Measurements from ENCODE around the gene MARCHF3. TPM values are rescaled to one million over a fixed set of nuclear protein-coding genes. Genes with fewer than 3 reads are reported as not detected.
"Not testable (repeated sequence)": the region's sequence is repeated elsewhere in the genome, so short reads cannot be mapped to it uniquely, and the experiment has no call there.

The MARCHF3 gene
- total RNA-seq, 4 donors from 2014 or later: 1.5 to 12.8 (median 6.0) TPM

DNA sequence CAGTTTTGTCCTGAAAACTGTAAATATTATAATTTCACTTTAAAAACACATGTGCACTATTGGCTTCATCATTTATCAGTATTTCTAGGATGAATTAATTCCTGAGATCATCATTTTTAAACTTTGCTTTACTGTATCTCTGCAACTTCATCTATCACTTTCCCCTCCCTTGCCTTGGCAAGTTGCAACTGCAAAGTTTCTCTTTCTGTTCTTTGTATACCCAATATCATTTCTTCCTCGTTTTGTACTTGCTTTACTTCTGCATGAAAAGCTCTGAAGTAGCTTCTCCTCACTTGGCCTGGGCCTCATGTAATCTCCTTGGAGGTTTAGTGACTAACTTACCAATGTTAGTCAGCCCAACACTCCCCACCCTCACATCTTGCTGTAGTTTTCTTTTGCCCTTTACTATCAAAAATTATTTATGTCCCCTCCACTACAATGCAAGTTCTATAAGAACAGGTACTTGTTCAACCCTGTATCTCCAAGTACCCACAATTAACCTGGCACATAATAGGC is 30.2 kb upstream of the MARCHF3 start:
- no peak for ATAC-seq
- Histone ChIP-seq H3K9me3 (no peaks in the 10 kb centered on the region), H3K4me1 (no peaks in the 10 kb centered on the region), H3K27ac (no peak overlapping the region), H3K4me3 (no peak overlapping the region), H3K27me3 (no peaks in the 10 kb centered on the region), H3K36me3 (peaks cover 0 to 12% of the 10 kb centered on the region in 2 donors)
- WGBS, 2 donors (ENCODE audit: low coverage in 1 of 2): 60 to 63% methylated on average over 1 of the region's 1 CpG
- no peak for TF ChIP-seq POLR2A (IDR thresholded peaks at IDR 0.05)
- TF ChIP-seq, protein P1, sequence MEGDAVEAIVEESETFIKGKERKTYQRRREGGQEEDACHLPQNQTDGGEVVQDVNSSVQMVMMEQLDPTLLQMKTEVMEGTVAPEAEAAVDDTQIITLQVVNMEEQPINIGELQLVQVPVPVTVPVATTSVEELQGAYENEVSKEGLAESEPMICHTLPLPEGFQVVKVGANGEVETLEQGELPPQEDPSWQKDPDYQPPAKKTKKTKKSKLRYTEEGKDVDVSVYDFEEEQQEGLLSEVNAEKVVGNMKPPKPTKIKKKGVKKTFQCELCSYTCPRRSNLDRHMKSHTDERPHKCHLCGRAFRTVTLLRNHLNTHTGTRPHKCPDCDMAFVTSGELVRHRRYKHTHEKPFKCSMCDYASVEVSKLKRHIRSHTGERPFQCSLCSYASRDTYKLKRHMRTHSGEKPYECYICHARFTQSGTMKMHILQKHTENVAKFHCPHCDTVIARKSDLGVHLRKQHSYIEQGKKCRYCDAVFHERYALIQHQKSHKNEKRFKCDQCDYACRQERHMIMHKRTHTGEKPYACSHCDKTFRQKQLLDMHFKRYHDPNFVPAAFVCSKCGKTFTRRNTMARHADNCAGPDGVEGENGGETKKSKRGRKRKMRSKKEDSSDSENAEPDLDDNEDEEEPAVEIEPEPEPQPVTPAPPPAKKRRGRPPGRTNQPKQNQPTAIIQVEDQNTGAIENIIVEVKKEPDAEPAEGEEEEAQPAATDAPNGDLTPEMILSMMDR (IDR thresholded peaks at IDR 0.05): no peak
- no peak for TF ChIP-seq EP300 (IDR thresholded peaks at IDR 0.05)
- no peak for TF ChIP-seq POLR2AphosphoS5 (IDR thresholded peaks at IDR 0.05)

DNA sequence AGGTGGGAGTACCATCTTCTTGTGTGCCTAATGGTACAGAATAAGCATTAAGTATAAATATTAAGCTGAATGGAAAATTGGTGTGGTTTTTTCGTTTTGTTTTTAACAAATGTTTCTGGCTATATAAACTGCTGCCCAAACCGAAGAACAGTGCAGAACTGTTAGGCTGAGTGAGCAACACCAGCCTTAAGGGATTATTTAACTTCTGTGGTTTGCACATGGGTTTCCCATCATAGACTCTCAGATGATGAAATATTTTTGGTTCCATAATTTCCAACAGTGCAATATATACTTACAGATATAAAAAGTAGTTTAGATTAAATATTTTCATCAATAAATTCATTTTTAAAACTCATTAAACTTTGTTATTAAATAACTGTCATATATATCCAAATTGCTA is 26.5 kb upstream of the MARCHF3 start:
- Histone ChIP-seq H3K9me3 (no peaks in the 10 kb centered on the region), H3K27me3 (no peaks in the 10 kb centered on the region), H3K27ac (no peak overlapping the region), H3K4me1 (no peaks in the 10 kb centered on the region), H3K4me3 (no peak overlapping the region), H3K36me3 (peaks cover 0 to 12% of the 10 kb centered on the region in 2 donors)
- WGBS, 2 donors (ENCODE audit: low coverage in 1 of 2): 63 to 83% methylated on average over 1 to 2 of the region's 2 CpGs
- TF ChIP-seq, protein P1 (IDR thresholded peaks at IDR 0.05): no peak
- TF ChIP-seq POLR2AphosphoS5 (IDR thresholded peaks at IDR 0.05): no peak
- no peak for TF ChIP-seq EP300 (IDR thresholded peaks at IDR 0.05)
- TF ChIP-seq POLR2A (IDR thresholded peaks at IDR 0.05): no peak
- ATAC-seq: no peak

DNA sequence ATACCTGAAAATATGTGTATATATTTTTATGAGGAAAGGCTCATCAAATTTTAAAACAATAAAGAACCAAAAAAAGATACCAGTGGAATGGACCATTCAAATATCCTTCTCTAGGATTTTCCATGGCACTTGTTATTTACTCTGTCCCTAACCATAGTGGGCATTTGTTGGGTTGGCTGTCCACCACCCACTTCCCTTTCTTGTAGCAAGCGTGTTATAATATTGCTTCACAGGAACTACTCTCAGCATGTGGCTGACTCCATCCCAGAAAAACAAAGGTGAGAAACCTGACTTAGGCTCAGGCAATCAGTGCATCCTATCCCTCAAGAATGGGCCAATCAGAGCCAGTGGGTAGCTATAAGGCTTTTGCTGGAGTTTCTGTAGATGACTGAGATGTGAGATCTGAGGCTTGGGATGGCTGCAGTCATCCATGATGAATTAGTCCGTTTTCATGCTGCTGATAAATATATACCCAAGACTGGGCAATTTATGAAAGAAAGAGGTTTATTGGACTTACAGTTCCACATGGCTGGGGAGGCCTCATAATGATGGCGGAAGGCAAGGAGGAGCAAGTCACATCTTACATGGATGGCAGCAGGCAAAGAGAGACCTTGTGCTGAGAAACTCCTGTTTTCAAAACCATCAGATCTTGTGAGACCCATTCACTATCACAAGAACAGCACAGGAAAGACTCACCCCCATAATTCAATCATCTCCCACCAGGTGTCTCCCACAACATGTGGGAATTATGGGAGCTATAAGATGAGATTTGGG is 25.7 kb upstream of the MARCHF3 start:
- TF ChIP-seq POLR2A (IDR thresholded peaks at IDR 0.05) (no peak), POLR2AphosphoS5 (IDR thresholded peaks at IDR 0.05) (no peak), EP300 (IDR thresholded peaks at IDR 0.05) (no peak)
- TF ChIP-seq, protein P1 (IDR thresholded peaks at IDR 0.05): no peak
- no peaks in the 10 kb centered on the region for H3K9me3 ChIP-seq
- ATAC-seq: no peak
- H3K4me3 ChIP-seq: no peak overlapping the region
- no peaks in the 10 kb centered on the region for H3K27me3 ChIP-seq
- peaks cover 0 to 12% of the 10 kb centered on the region in 2 donors for H3K36me3 ChIP-seq
- no peaks in the 10 kb centered on the region for H3K4me1 ChIP-seq
- no peak overlapping the region for H3K27ac ChIP-seq
- WGBS, 2 donors (ENCODE audit: low coverage in 1 of 2): 100% methylated on average over 2 to 3 of the region's 3 CpGs

DNA sequence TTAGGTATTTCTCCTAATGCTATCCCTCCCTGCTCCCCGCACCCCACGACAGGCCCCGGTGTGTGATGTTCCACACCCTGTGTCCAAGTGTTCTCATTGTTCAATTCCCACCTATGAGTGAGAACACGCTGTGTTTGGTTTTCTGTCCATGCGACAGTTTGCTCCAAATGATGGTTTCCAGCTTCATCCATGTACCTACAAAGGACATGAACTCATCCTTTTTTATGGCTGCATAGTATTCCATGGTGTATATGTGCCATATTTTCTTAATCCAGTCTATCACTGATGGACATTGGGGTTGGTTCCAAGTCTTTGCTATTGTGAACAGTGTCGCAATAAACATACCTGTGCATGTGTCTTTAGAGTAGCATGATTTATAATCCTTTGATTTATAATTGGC is 23.2 kb upstream of the MARCHF3 start:
- not testable (repeated sequence) for H3K27me3 ChIP-seq, ATAC-seq, H3K9me3 ChIP-seq, H3K4me3 ChIP-seq, H3K27ac ChIP-seq, H3K4me1 ChIP-seq
- WGBS, 2 donors (ENCODE audit: low coverage in 1 of 2): 97 to 100% methylated on average over 1 to 6 of the region's 6 CpGs
- H3K36me3 ChIP-seq: peaks cover 0 to 12% of the 10 kb centered on the region in 2 donors

DNA sequence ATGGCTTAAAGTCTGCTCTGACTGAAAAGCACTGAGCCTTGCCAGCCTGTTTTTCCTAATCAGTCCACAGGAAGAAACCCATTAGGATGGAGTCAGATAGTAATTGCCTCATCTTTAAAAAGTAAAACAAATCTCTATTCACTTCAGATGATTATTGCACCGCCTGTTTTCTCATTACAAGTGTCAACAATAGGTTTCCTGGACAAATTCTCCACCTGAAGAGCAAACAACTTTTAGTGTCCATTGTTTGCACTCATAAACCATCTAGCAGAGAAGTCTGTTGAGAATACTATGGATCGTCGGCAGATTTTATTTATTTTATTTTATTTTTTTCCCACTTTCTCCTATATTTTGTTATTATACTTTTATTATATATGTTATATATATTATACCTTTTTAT is 22.7 kb upstream of the MARCHF3 start:
- 93 to 94% methylated on average over 2 to 3 of the region's 3 CpGs for WGBS, 2 donors (ENCODE audit: low coverage in 1 of 2)
- H3K27ac ChIP-seq: no peak overlapping the region
- no peak for ATAC-seq
- no peaks in the 10 kb centered on the region for H3K27me3 ChIP-seq
- H3K4me1 ChIP-seq: no peaks in the 10 kb centered on the region
- no peak for TF ChIP-seq POLR2A (IDR thresholded peaks at IDR 0.05)
- TF ChIP-seq POLR2AphosphoS5 (IDR thresholded peaks at IDR 0.05): no peak
- TF ChIP-seq, protein P1 (IDR thresholded peaks at IDR 0.05): no peak
- H3K9me3 ChIP-seq: no peaks in the 10 kb centered on the region
- peaks cover 0 to 12% of the 10 kb centered on the region in 2 donors for H3K36me3 ChIP-seq
- H3K4me3 ChIP-seq: no peak overlapping the region

All from gastroesophageal sphincter (tissue), 4 donors.